ENCODE measurements around the gene PTPRG. TPM values are rescaled to one million over a fixed set of nuclear protein-coding genes. Genes with fewer than 3 reads are reported as not detected.
"Not testable (repeated sequence)": the region's sequence is repeated elsewhere in the genome, so short reads cannot be mapped to it uniquely, and the experiment has no call there.

The PTPRG gene
- total and polyA plus RNA-seq, 3 experiments from 2014 or later, result not detected

- POLR2A ChIA-PET; H3K27ac Mint-ChIP-seq; H3K27me3 Mint-ChIP-seq; H3K36me3 ChIP-seq (ENCODE audit: insufficient read depth, low read length); H3K27me3 ChIP-seq (ENCODE audit: insufficient read depth, low read length, poor library complexity, severe bottlenecking); CTCF ChIA-PET; H3K4me3 ChIP-seq (ENCODE audit: low read length); DNase-seq; H3K4me3 Mint-ChIP-seq; H3K36me3 Mint-ChIP-seq; H3K9me3 Mint-ChIP-seq; H3K4me1 ChIP-seq (ENCODE audit: insufficient read depth, low read length); H3K27ac ChIP-seq (ENCODE audit: low read depth, low read length); H3K4me1 Mint-ChIP-seq; H3K9me3 ChIP-seq (ENCODE audit: low read length): not testable (repeated sequence)
Measured at GRCh38 chr3:61698278-61699072, 137.1 kb downstream of the PTPRG start.

GRCh38 chr3:61699622-61700021, 138.3 kb downstream of the PTPRG start:
- no peaks in the 10 kb centered on the region for H3K4me1 ChIP-seq (ENCODE audit: insufficient read depth, low read length)
- H3K4me3 ChIP-seq (ENCODE audit: low read length), result no peak overlapping the region
- no peaks in the 10 kb centered on the region for H3K27me3 ChIP-seq (ENCODE audit: insufficient read depth, low read length, poor library complexity, severe bottlenecking)
- no peaks in the 10 kb centered on the region for H3K4me1 Mint-ChIP-seq
- POLR2A ChIA-PET, result no interaction called here
- H3K9me3 ChIP-seq (ENCODE audit: low read length), result no peaks in the 10 kb centered on the region
- H3K27ac ChIP-seq (ENCODE audit: low read depth, low read length), result no peak overlapping the region
- CTCF ChIA-PET, result no interaction called here
- no peak overlapping the region for H3K4me3 Mint-ChIP-seq
- peaks cover 0 to 3% (median 1%) of the 10 kb centered on the region in 5 donors for H3K9me3 Mint-ChIP-seq
- no peaks in the 10 kb centered on the region for H3K36me3 ChIP-seq (ENCODE audit: insufficient read depth, low read length)
- H3K27ac Mint-ChIP-seq, result no peak overlapping the region
- H3K36me3 Mint-ChIP-seq, result no peaks in the 10 kb centered on the region
- no peak for DNase-seq
- no peaks in the 10 kb centered on the region for H3K27me3 Mint-ChIP-seq

- no peaks in the 10 kb centered on the region for H3K9me3 ChIP-seq (ENCODE audit: low read length)
- no peak overlapping the region for H3K4me3 ChIP-seq (ENCODE audit: low read length)
- no peak overlapping the region for H3K27ac Mint-ChIP-seq
- CTCF ChIA-PET, result no interaction called here
- H3K4me1 ChIP-seq (ENCODE audit: insufficient read depth, low read length), result no peaks in the 10 kb centered on the region
- H3K36me3 Mint-ChIP-seq, result no peaks in the 10 kb centered on the region
- no peaks in the 10 kb centered on the region for H3K4me1 Mint-ChIP-seq
- peaks cover 0 to 2% (median 0%) of the 10 kb centered on the region in 5 donors for H3K9me3 Mint-ChIP-seq
- POLR2A ChIA-PET, result no interaction called here
- no peak overlapping the region for H3K4me3 Mint-ChIP-seq
- no peaks in the 10 kb centered on the region for H3K27me3 ChIP-seq (ENCODE audit: insufficient read depth, low read length, poor library complexity, severe bottlenecking)
- H3K36me3 ChIP-seq (ENCODE audit: insufficient read depth, low read length), result no peaks in the 10 kb centered on the region
- no peaks in the 10 kb centered on the region for H3K27me3 Mint-ChIP-seq
- no peak overlapping the region for H3K27ac ChIP-seq (ENCODE audit: low read depth, low read length)
- no peak for DNase-seq
Measured at GRCh38 chr3:61701011-61701410, 139.6 kb downstream of the PTPRG start.

- Mint-ChIP-seq H3K36me3 (no peaks in the 10 kb centered on the region), H3K9me3 (peaks cover 0 to 5% (median 5%) of the 10 kb centered on the region in 5 donors), H3K4me1 (no peaks in the 10 kb centered on the region), H3K4me3 (no peak overlapping the region), H3K27me3 (no peaks in the 10 kb centered on the region), H3K27ac (no peak overlapping the region)
- POLR2A ChIA-PET, result no interaction called here
- Histone ChIP-seq H3K9me3 (ENCODE audit: low read length) (no peaks in the 10 kb centered on the region), H3K27me3 (ENCODE audit: insufficient read depth, low read length, poor library complexity, severe bottlenecking) (no peaks in the 10 kb centered on the region), H3K4me3 (ENCODE audit: low read length) (no peak overlapping the region), H3K4me1 (ENCODE audit: insufficient read depth, low read length) (no peaks in the 10 kb centered on the region), H3K36me3 (ENCODE audit: insufficient read depth, low read length) (no peaks in the 10 kb centered on the region), H3K27ac (ENCODE audit: low read depth, low read length) (no peak overlapping the region)
- CTCF ChIA-PET, result no interaction called here
- no peak for DNase-seq
Measured at GRCh38 chr3:61702453-61702852, 141.1 kb downstream of the PTPRG start.

- no peak overlapping the region for H3K4me3 Mint-ChIP-seq
- CTCF ChIA-PET, result no interaction called here
Measured at GRCh38 chr3:61704807-61705206, 143.4 kb downstream of the PTPRG start.

GRCh38 chr3:61707492-61707891, 146.1 kb downstream of the PTPRG start:
- H3K4me3 ChIP-seq (ENCODE audit: low read length), result no peak overlapping the region
- ChIA-PET CTCF (no interaction called here), POLR2A (no interaction called here)
- no peaks in the 10 kb centered on the region for H3K27me3 ChIP-seq (ENCODE audit: insufficient read depth, low read length, poor library complexity, severe bottlenecking)
- no peak overlapping the region for H3K27ac ChIP-seq (ENCODE audit: low read depth, low read length)
- Mint-ChIP-seq H3K9me3 (peaks cover 4 to 10% (median 7%) of the 10 kb centered on the region in 5 donors), H3K27ac (no peak overlapping the region), H3K4me1 (no peaks in the 10 kb centered on the region), H3K4me3 (no peak overlapping the region), H3K36me3 (no peaks in the 10 kb centered on the region), H3K27me3 (no peaks in the 10 kb centered on the region)
- H3K9me3 ChIP-seq (ENCODE audit: low read length), result no peaks in the 10 kb centered on the region
- H3K36me3 ChIP-seq (ENCODE audit: insufficient read depth, low read length), result no peaks in the 10 kb centered on the region
- no peak for DNase-seq
- H3K4me1 ChIP-seq (ENCODE audit: insufficient read depth, low read length), result no peaks in the 10 kb centered on the region

More at GRCh38 chr3:61704807-61705206, 143.4 kb downstream of the PTPRG start:
- Mint-ChIP-seq H3K27ac (no peak overlapping the region), H3K9me3 (peaks cover 0 to 5% (median 5%) of the 10 kb centered on the region in 5 donors), H3K4me1 (no peaks in the 10 kb centered on the region), H3K36me3 (no peaks in the 10 kb centered on the region), H3K27me3 (no peaks in the 10 kb centered on the region)
- POLR2A ChIA-PET, result no interaction called here
- Histone ChIP-seq H3K9me3 (ENCODE audit: low read length) (no peaks in the 10 kb centered on the region), H3K4me3 (ENCODE audit: low read length) (no peak overlapping the region), H3K27ac (ENCODE audit: low read depth, low read length) (no peak overlapping the region), H3K36me3 (ENCODE audit: insufficient read depth, low read length) (no peaks in the 10 kb centered on the region), H3K27me3 (ENCODE audit: insufficient read depth, low read length, poor library complexity, severe bottlenecking) (no peaks in the 10 kb centered on the region), H3K4me1 (ENCODE audit: insufficient read depth, low read length) (no peaks in the 10 kb centered on the region)
- no peak for DNase-seq

- H3K36me3 Mint-ChIP-seq; H3K27me3 Mint-ChIP-seq; H3K9me3 ChIP-seq (ENCODE audit: low read length); H3K36me3 ChIP-seq (ENCODE audit: insufficient read depth, low read length); CTCF ChIA-PET; H3K4me1 Mint-ChIP-seq; POLR2A ChIA-PET; DNase-seq; H3K27me3 ChIP-seq (ENCODE audit: insufficient read depth, low read length, poor library complexity, severe bottlenecking); H3K27ac ChIP-seq (ENCODE audit: low read depth, low read length); H3K4me3 Mint-ChIP-seq; H3K4me3 ChIP-seq (ENCODE audit: low read length); H3K27ac Mint-ChIP-seq; H3K4me1 ChIP-seq (ENCODE audit: insufficient read depth, low read length): not testable (repeated sequence)
- H3K9me3 Mint-ChIP-seq, result peaks cover 4 to 16% (median 9%) of the 10 kb centered on the region in 5 donors
Measured at GRCh38 chr3:61710920-61711319, 149.5 kb downstream of the PTPRG start.

- H3K27me3 Mint-ChIP-seq, result no peaks in the 10 kb centered on the region
- POLR2A ChIA-PET, result no interaction called here
- no peaks in the 10 kb centered on the region for H3K36me3 Mint-ChIP-seq
- H3K27ac Mint-ChIP-seq, result no peak overlapping the region
- no peak overlapping the region for H3K4me3 ChIP-seq (ENCODE audit: low read length)
- H3K27ac ChIP-seq (ENCODE audit: low read depth, low read length), result no peak overlapping the region
- H3K36me3 ChIP-seq (ENCODE audit: insufficient read depth, low read length), result no peaks in the 10 kb centered on the region
- DNase-seq, result no peak
- H3K4me1 Mint-ChIP-seq, result no peaks in the 10 kb centered on the region
- H3K9me3 Mint-ChIP-seq, result peaks cover 4 to 12% (median 6%) of the 10 kb centered on the region in 5 donors
- no peaks in the 10 kb centered on the region for H3K4me1 ChIP-seq (ENCODE audit: insufficient read depth, low read length)
- no peak overlapping the region for H3K4me3 Mint-ChIP-seq
- no peaks in the 10 kb centered on the region for H3K27me3 ChIP-seq (ENCODE audit: insufficient read depth, low read length, poor library complexity, severe bottlenecking)
- no peaks in the 10 kb centered on the region for H3K9me3 ChIP-seq (ENCODE audit: low read length)
- CTCF ChIA-PET, result no interaction called here
Measured at GRCh38 chr3:61714225-61714624, 152.9 kb downstream of the PTPRG start.

Data from CD8-positive, alpha-beta memory T cell (primary cell).